ENCODE data around the gene MERTK.
"Not testable (repeated sequence)": the region's sequence is repeated elsewhere in the genome, so short reads cannot be mapped to it uniquely, and the experiment has no call there.

Gene MERTK

DNA sequence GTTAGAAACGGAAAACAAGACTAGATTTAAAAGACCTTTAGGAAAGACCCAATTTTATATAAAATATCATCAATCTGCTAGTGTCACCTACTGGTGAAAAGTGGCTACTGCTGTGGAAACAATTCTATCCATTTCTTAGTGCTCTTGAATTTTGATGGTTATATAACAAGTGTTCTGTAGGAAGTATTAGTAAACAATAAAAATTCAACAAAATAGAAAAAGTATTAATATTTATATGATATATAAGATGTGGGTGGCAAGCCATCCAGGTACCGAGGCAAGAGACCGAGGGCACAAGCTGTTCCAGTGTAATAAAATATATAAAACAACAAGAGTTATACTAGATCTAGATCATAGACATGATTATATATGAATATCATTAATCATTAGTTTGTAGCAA lies 150.5 kb downstream of the MERTK start:
- DNase-seq, result peak; percentile 10 to 54

DNA sequence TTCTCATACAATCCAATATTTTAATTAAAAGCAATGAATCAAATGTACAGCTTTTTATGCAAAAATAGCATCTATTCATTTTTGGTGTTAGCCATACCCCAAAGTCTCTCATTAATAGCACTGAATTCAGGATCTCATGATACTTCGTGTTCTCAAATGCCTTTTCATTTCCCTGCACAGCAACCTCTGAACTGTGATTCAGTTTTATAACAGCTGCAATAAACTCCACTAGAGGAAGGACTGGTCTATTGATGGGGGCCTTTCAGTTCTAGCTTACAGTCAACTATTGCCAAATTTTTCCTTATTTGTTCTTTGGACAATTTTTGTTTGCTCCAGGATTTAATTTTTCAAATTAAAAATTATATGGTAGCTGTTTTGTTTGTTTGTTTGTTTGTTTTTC lies 151.9 kb downstream of the MERTK start:
- DNase-seq, result no peak

DNA sequence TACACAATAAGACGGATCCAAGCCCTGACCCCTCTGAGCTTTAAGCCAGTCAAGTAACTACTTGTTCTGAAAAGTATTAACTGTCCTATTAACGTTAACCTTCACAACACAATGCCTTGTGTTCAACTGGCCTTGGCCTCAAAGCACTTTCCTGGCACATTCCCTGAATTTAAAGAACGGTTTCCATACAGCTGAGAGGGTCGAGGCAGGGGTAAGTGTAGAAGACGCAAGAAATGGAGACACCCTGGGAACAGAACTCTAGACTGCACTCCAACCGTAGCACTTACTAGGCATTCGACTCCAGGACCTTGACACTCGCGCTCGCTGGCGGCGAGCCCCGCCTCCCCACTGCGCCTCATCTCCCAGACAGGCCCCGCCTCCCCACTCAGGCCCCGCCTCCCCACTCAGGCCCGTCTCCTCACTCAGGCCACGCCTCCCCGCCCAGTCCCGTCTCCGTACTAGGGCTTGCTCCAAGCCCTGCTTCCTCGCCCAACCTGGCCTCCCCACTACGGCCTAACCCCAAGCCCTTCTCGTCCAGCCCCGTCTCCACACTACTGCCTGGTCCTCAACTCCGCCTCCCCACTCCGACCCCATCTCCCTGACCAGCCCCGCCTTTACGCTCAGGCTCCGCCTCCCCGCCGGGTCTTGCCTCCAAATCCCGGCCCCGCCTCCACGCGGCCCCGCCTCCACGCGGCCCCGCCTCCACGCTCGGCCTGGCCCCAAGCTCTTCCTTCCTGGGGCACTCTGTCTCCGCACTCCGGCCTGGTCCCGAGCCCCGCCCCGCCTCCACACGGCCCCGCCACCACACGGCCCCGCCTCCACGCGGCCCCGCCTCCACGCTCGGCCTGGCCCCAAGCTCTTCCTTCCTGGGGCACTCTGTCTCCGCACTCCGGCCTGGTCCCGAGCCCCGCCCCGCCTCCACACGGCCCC lies 155.8 kb downstream of the MERTK start:
- DNase-seq, result peak; percentile 78 to 93

DNA sequence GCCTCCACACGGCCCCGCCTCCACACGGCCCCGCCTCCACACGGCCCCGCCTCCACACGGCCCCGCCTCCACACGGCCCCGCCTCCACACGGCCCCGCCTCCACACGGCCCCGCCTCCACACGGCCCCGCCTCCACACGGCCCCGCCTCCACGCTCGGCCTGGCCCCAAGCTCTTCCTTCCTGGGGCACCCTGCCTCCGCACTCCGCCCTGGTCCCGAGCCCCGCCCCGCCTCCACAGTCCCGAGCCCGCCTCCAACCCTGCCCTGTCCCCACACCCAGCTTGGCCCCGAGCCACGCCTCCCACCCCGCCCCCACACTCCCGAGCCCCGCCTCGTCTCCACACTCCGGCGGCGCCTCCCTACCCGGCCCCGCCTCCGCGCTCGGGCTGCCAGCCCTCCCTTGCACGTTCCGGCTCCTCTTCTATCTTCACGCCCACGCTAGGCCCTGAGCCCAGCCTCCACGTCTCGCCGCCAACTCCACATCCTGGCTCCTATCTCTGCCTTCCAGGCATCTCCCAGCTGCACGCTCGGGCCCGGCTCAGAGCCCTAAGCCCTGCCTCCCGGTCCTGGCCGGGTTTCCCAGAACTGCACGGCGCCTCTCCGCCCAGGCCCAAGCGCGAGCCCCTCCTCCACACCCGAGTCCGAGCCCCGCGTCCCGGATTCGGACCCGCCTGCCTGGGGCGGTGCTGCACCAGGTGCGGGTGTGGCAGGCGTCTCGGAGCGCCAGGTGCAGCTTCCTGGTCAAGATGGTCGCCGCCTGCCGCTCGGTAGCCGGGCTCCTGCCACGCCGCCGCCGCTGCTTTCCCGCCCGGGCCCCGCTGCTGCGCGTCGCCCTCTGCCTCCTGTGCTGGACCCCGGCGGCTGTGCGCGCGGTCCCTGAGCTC lies 156.7 kb downstream of the MERTK start, which contains the start of gene TMEM87B:
Gene TMEM87B (plus strand): TSS at position 423 of the 883 bp plus-strand sequence. CDS start 323 bp downstream, at position 746.
- DNase-seq, result peak; percentile 82 to 90

DNA sequence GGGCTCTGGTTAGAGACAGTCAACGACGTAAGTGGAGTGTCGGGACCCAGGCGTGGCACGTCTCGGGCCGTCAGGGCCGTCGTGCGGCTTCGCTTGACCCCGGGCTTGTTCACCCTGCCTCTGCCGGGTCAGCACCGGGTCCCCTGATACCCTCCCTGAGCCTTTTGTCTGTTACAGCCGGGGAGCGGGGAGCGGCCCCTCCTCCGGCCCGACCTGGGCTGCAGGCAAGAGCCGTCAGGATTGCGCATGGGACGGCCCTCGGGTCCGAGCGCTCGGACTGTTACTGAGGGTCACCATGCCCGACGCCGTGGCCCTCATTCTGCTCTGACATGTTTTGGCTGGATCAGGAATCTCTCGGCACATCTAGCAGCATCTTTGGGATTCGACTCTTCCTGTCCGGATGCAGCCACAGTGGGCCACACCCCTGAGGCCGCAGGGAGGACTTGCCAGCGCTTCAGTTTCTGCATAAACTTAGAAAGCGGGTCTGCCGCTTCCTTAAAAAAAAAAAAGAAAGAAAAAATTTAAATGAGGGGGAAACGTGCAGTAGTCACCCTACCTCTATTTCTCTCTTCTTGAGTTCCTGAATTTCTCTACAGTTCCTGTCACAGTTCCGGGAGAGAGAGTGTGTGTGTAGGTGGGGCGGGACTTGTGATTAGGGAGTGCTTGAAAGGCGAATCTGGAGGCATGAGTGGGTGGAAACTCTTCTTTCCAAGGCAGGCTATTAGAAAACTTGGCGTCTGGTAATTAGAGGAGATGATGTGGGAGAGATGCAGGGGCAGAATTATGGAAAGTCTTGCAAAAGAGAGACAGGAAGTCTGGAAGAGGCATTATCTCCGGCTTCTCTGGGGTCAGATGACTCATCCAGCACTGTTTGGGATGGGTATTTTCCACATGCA lies 157.6 kb downstream of the MERTK start:
- DNase-seq, result peak; percentile 9 to 38

DNA sequence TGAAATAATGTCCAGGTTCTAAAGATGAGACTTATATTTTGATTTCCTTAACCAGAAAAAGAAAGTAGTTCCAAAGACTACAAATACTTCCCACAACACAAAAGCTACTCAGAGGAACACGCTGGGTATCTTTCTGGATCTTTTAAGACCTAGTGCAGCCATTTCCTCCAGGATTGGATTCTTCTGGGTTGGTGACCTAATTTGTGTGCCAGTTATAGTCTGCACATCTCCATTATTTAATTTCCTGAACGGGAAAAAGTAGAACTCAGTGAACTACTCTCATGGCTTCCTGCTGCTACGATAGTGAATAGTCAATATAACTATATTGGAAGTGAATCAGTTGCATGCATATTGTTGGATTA lies 158.2 kb downstream of the MERTK start:
- peak in 1 of 2 experiments; percentile 32 for DNase-seq

DNA sequence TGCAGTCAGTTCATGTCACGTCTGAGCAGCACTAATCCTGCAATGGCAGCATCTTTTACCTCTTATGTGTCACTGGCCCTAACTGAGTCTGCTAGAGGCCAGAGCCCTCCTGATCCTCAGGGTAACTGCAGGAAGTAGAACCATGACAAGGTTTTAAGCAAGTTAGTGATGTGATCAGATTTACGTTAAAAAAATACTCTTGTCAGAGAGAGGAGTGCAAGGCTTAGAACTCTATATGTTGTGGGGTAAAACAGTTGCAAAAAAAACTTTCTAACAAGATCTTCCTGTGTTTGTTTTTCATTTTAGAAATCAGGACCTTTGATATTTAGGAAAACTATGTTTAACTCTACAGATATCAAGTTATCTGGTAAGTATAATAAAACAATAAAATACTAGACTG lies 161.3 kb downstream of the MERTK start:
- DNase-seq, result no peak

DNA sequence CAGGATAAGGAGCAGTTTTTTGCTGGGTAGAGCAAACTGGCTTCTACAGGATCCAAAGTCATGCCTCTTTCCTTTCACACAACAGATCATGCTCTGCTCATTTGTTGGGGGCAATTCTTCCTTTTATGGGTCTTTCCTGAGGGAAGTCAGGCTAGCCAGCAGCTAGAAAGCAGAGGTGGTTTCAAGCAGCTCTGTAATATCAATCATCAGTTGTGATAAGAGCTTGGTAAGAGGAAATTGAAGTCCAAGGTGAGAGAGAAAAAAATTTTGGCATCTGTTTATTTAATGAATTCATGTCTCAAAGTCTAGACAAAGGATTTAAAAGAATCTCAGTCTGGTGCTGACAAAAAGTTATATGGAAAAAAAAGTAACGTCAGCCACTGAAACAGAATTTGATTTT lies 162.9 kb downstream of the MERTK start:
- no peak for DNase-seq

DNA sequence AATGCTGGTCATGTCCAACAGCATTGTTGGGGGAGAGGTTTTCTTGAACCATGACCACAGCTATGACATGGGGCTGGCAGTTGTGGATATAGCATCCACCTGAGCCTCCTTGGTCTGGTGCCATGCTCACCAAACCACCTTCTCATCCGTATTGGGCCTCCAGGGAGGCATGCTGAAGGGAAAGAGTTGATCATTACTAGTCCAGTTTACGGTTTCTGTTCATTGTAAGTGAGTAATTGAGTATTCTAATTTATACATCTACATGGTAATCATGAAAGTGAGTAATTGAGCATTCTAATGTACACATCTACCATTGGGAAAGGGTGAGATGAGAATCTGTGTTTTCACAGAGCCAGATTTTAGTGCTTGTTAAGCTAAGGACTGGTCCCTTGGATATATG lies 163.4 kb downstream of the MERTK start:
- DNase-seq, result no peak

DNA sequence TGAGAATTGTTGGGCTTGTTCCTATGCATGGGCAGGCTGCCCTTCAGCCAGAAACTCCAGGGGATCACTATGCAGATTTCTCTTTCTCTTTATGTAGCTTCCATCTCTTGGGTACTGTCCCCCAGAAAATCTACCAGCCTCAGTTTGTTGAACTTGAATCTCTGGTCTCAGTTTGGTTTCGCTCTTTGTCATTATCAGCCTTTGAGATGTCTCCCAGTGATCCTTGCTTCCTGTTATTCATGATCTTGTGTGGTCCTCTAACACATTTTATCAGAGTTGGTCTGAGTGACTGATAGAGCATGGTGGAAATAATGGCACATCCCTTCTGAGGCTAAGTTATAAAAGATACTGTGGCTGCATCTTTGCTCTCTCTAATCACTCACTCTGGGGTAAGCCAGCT lies 164.5 kb downstream of the MERTK start:
- no peak for DNase-seq

DNA sequence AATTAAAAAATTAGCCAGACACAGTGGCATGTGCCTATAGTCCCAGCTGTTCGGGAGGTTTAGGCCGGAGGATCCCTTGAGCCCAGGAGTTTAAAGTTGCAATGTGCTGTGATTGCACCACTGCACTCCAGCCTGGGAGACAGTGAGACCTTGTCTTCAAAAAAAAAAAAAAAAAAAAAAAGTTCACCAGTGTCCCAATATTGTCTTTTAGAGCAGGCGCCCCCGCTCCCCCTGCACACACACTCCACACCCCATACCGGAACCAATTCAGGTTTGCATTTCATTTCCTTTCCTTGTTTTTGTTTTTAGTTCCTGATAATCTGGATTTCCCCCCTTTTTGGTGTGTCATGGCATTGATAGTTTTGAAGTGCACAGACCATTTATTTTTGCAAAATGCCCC lies 167.1 kb downstream of the MERTK start:
- no peak for DNase-seq

DNA sequence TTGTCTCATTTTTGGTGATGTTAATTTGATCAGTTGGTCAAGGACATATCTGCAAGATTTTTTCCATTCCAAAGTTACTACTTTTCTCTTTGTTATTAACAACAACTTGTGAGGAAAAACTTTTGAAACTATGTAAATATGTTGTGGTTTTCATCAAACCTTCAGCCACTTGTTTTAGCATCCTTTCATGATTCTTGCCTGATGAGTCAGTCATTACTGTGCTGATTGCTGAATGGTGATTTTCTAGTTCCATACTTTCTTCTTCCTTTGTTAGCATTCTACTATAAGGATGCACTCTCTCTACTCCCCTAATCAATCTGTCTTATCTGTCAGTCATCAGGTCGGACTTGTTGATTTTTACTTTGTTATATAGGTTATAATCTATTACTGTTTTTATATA lies 167.6 kb downstream of the MERTK start:
- DNase-seq, result no peak

DNA sequence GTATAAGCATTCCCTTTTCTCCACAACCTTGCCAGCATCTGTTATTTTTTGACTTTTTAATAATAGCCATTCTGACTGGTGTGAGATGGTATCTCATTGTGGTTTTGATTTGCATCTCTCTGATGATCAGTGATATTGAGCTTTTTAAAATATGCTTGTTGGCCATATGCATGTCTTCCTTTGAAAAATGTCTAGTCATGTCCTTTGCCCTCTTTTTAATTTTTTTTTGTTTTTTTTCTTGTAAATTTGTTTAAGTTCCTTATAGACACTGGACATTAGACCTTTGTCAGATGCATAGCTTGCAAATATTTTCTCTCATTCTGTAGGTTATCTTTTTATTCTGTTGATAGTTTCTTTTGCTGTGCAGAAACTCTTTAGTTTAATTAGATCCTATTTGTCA lies 171.4 kb downstream of the MERTK start:
- not testable (repeated sequence) for DNase-seq

DNA sequence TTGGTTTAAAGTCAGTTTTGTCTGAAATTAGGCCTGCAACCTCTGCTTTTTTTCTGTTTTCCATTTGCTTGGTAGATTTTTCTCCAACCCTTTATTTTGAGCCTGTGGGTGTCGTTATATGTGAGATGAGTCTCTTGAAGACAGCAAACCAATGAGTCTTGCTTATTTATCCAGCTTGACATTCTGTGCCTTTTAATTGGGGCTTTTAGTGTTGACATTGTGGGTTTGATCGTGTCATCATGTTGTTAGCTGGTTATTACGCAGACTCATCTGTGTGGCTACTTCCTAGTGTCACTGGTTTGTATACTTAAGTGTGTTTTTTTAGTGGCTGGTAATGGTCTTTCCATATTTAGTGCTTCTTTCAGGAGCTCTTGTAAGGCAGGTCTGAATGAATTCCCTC lies 175.5 kb downstream of the MERTK start:
- DNase-seq, result no peak

DNA sequence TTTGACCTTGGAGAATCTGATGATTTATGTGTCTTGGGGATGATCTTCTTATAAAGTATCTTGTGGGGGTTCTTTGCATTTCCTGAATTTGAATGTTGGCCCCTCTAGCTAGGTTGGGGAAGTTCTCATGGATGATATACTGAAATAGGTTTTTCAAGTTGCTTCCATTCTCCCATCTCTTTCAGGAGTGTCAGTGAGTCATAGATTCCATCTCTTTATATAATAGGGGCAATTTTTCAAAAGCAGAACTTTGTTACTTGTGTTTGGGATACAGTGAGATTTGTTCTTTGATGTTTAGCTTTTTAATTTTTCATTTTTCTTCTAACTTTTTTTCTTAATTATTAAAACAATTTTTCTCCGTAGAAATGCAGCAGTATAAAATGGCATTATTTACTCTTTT lies 176.1 kb downstream of the MERTK start:
- no peak for DNase-seq

DNA sequence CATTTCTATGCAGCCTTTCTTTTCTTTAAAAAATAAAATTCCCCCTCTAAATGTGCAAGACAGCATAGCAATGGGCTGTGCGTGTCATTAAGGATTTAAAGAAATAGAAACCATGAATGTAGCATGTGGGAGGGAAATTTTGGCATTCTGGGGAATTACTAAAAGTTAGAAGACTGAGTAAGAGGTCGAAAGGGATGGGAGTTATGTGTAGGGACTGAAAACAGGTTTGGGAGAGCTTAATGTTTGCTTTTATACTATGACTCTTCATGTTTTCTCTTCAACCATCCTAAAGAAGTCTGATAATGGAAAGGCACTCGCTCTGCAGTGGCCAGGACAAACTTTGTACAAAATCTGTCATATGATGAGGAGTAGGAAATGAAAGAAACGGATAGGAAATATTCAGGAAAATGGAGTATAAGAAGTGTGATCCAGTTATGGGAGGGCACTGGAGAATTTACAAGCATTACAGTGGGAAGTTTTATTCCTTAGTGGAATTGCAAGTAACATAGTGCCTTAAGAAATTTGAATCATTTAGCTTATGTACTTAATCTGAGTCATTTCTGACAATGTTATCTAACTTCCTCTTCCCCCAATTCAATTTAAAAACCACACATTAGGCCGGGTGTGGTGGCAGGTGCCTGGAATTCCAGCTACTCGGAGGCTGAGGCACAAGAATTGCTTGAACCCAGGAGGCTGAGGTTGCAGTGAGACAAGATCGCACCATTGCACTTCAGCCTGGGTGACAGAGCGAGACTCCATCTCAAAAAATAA lies 177.3 kb downstream of the MERTK start:
- no peak for DNase-seq

DNA sequence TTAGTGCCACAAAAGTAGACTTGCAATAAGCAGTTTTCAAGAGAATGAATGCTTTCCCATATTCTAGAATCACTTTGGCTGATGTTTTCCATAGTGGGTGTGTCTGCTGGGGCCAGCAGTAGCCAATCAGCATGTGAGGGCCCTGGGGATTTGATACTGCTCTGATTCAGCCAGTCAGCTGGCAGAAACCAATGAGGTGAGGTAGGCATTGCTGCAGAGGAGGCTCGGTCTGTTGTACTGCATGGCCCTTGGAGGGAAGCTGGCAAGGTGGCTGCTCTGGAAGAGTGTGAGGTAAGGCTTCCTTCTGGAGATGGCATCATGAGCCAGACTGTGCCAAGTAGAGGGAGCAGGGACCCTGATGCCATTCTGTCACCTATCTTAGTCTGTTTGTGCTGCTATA lies 179.4 kb downstream of the MERTK start:
- no peak for DNase-seq

Data from NCI-H524 (cell line).